ENCODE measurements around the gene ACTRT2.

The ACTRT2 gene

DNA sequence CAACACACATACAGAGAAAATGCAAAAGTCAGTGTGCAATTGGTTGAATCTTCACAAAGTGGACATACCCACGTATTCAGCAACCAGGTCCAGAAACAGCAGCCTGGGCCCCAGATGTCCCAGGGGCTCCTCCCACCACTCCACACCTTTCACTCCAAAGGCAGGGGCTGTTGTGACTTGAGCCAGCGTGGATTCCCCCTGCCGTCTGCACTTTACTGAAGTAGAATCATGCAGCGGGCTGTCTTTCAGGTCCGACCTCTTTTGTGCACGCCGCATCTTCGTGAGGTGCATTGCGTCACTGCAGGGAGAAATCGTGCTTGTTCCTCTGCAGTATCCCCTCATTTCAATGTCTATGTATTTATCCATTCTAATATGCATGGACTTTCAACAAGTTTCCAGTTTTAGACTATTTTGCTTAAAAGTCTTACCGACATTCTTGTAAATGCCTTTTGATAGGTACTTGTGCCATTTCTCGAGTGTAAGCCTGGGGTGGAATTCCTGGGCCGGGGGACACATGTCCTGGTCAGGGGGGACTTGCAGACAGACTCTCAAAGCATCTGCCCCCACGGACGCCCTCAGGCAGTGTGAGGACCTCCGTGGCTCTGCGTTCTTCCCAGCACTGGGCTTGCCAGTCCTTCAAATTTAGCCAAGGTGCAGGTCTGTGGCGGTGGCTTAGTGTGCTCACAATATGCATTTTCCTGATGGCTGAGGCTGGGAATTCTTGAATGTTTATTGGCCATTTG lies 29.3 kb upstream of the ACTRT2 start:
- no peaks in the 10 kb centered on the region for H3F3A ChIP-seq (ENCODE audit: insufficient read depth, low read length)
- no peak for DNase-seq
- TF ChIP-seq EZH2phosphoT487 (IDR thresholded peaks at IDR 0.05; ENCODE audit: low read length) (no peak), EZH2 (optimal IDR thresholded peaks at IDR 0.05; ENCODE audit: low read depth, low read length) (no peak)
- TF ChIP-seq, protein P1, sequence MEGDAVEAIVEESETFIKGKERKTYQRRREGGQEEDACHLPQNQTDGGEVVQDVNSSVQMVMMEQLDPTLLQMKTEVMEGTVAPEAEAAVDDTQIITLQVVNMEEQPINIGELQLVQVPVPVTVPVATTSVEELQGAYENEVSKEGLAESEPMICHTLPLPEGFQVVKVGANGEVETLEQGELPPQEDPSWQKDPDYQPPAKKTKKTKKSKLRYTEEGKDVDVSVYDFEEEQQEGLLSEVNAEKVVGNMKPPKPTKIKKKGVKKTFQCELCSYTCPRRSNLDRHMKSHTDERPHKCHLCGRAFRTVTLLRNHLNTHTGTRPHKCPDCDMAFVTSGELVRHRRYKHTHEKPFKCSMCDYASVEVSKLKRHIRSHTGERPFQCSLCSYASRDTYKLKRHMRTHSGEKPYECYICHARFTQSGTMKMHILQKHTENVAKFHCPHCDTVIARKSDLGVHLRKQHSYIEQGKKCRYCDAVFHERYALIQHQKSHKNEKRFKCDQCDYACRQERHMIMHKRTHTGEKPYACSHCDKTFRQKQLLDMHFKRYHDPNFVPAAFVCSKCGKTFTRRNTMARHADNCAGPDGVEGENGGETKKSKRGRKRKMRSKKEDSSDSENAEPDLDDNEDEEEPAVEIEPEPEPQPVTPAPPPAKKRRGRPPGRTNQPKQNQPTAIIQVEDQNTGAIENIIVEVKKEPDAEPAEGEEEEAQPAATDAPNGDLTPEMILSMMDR (IDR thresholded peaks at IDR 0.05; ENCODE audit: low read length), result no peak
- H3K9ac ChIP-seq (ENCODE audit: low read length), result no peak overlapping the region
- H2AFZ ChIP-seq (ENCODE audit: low read length), result no peak overlapping the region
- no peak overlapping the region for H3K27ac ChIP-seq (ENCODE audit: low read length)
- no peaks in the 10 kb centered on the region for H3K4me1 ChIP-seq (ENCODE audit: low read length)
- H3K27me3 ChIP-seq (replicated peaks; ENCODE audit: insufficient read depth, low read length), result peaks cover 84% of the 10 kb centered on the region
- H4K20me1 ChIP-seq (ENCODE audit: insufficient read depth, low read length), result no peaks in the 10 kb centered on the region
- no peaks in the 10 kb centered on the region for H3K36me3 ChIP-seq (replicated peaks; ENCODE audit: insufficient read depth, low read length)
- H3K79me2 ChIP-seq (ENCODE audit: low read length), result no peaks in the 10 kb centered on the region
- H3K4me2 ChIP-seq (ENCODE audit: low read depth, low read length), result no peak overlapping the region
- no peak overlapping the region for H3K4me3 ChIP-seq (ENCODE audit: low read length)
- no peaks in the 10 kb centered on the region for H3K9me3 ChIP-seq (replicated peaks; ENCODE audit: insufficient read depth, low read length)
- H3K9me2 ChIP-seq (replicated peaks; ENCODE audit: insufficient read depth, low read length), result no peaks in the 10 kb centered on the region

DNA sequence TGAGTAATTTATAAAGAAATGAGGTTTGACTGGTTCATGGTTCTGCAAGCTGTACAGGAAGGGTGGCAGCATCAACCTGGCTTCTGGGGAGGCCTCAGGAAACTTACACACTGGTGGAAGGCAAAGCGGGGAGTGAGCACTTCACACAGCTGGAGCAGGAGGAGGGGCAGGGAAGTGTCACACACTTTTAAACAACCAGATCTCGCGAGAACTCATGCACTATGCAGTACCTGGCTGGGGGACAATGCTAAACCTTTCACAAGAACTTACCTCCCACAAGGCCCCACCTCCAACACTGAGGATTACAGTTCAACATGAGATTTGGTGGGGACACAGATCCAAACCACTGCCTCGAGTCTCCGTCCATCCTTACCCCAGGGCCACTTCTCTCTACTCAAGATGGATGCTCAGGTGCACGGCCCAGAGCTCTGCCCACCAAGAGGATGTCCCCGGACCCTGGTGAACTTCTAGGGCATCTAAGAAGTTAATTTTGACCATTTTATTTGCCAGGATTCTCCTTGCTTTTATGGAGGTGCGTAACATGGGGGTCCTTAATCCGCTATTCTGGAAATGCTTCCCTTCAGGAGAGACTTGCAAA lies 22.7 kb upstream of the ACTRT2 start:
- Histone ChIP-seq H3K4me2 (ENCODE audit: low read depth, low read length) (no peak overlapping the region), H3K4me1 (ENCODE audit: low read length) (no peaks in the 10 kb centered on the region), H3F3A (ENCODE audit: insufficient read depth, low read length) (no peaks in the 10 kb centered on the region), H3K27me3 (replicated peaks; ENCODE audit: insufficient read depth, low read length) (peaks cover 94% of the 10 kb centered on the region), H2AFZ (ENCODE audit: low read length) (no peak overlapping the region), H3K79me2 (ENCODE audit: low read length) (no peaks in the 10 kb centered on the region), H3K4me3 (ENCODE audit: low read length) (no peak overlapping the region), H3K9ac (ENCODE audit: low read length) (no peak overlapping the region), H3K9me2 (replicated peaks; ENCODE audit: insufficient read depth, low read length) (no peaks in the 10 kb centered on the region), H3K9me3 (replicated peaks; ENCODE audit: insufficient read depth, low read length) (no peaks in the 10 kb centered on the region), H3K36me3 (replicated peaks; ENCODE audit: insufficient read depth, low read length) (no peaks in the 10 kb centered on the region), H4K20me1 (ENCODE audit: insufficient read depth, low read length) (no peaks in the 10 kb centered on the region), H3K27ac (ENCODE audit: low read length) (no peak overlapping the region)
- no peak for DNase-seq
- TF ChIP-seq, protein P1 (IDR thresholded peaks at IDR 0.05; ENCODE audit: low read length), result no peak
- no peak for TF ChIP-seq EZH2 (optimal IDR thresholded peaks at IDR 0.05; ENCODE audit: low read depth, low read length)
- TF ChIP-seq EZH2phosphoT487 (IDR thresholded peaks at IDR 0.05; ENCODE audit: low read length), result no peak

DNA sequence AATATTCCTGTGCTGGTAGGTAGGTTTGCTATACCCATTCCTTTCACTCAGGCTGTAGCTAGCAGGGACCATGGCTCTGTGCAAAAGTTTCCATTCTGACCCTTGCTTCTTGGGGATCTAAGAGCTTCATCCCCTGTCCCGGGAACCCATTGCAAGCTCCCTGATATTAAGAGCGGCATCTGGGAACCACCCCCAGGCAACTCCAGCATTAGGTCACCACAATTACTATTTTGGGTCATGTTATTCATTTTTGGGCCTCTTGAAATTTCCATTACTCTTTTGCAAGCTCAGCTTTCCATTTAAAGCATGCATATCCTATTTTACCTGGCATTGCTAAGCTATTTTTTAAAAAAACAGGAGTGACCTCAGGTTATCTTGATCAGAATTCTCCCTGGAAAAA lies 22.1 kb upstream of the ACTRT2 start:
- DNase-seq, result no peak
- no peak overlapping the region for H3K4me2 ChIP-seq (ENCODE audit: low read depth, low read length)
- no peaks in the 10 kb centered on the region for H3F3A ChIP-seq (ENCODE audit: insufficient read depth, low read length)
- no peaks in the 10 kb centered on the region for H3K36me3 ChIP-seq (replicated peaks; ENCODE audit: insufficient read depth, low read length)
- H4K20me1 ChIP-seq (ENCODE audit: insufficient read depth, low read length), result no peaks in the 10 kb centered on the region
- no peak overlapping the region for H3K27ac ChIP-seq (ENCODE audit: low read length)
- TF ChIP-seq, protein P1 (IDR thresholded peaks at IDR 0.05; ENCODE audit: low read length), result no peak
- TF ChIP-seq EZH2phosphoT487 (IDR thresholded peaks at IDR 0.05; ENCODE audit: low read length) (no peak), EZH2 (optimal IDR thresholded peaks at IDR 0.05; ENCODE audit: low read depth, low read length) (no peak)
- no peaks in the 10 kb centered on the region for H3K4me1 ChIP-seq (ENCODE audit: low read length)
- peaks cover 94% of the 10 kb centered on the region for H3K27me3 ChIP-seq (replicated peaks; ENCODE audit: insufficient read depth, low read length)
- H3K79me2 ChIP-seq (ENCODE audit: low read length), result no peaks in the 10 kb centered on the region
- no peaks in the 10 kb centered on the region for H3K9me3 ChIP-seq (replicated peaks; ENCODE audit: insufficient read depth, low read length)
- no peak overlapping the region for H3K4me3 ChIP-seq (ENCODE audit: low read length)
- H2AFZ ChIP-seq (ENCODE audit: low read length), result no peak overlapping the region
- H3K9ac ChIP-seq (ENCODE audit: low read length), result no peak overlapping the region
- no peaks in the 10 kb centered on the region for H3K9me2 ChIP-seq (replicated peaks; ENCODE audit: insufficient read depth, low read length)
